HepG2 (cell line): ENCODE data around the gene TEX30. TPM values are rescaled to one million over a fixed set of nuclear protein-coding genes. Genes with fewer than 3 reads are reported as not detected.
A peak's percentile ranks its signal among the peaks of the same experiment; 100 is the strongest.

ENCODE experiments used
- BRD4 ChIP-seq: sonication (generic); formaldehyde crosslinking; IDR thresholded peaks from 2 replicates; pipeline ENCODE4 v1.4.0; 2020; ENCODE audit warnings: missing genetic modification reagents
- ELF1 ChIP-seq: sonication (generic); formaldehyde crosslinking; IDR thresholded peaks from 2 replicates; pipeline ENCODE4 v1.4.0; 2020; ENCODE audit warnings: missing genetic modification reagents
- FOXP1 ChIP-seq, 2 experiments: fragments of 450-650 bp in 1 of 2; IDR thresholded peaks; 2 replicates each; pipeline ENCODE4 v1.6.1; 2017 to 2018; ENCODE audit warnings: antibody characterized with exemption in 1 of 2
- HMG20A ChIP-seq: IDR thresholded peaks from 2 replicates; pipeline ENCODE4 v1.6.1; 2016; ENCODE audit warnings: borderline replicate concordance
- KDM2A ChIP-seq: sonication (generic); formaldehyde crosslinking; IDR thresholded peaks from 2 replicates; pipeline ENCODE4 v1.4.0; 2020; ENCODE audit warnings: low read depth, missing genetic modification reagents, borderline replicate concordance
- KIAA2018 ChIP-seq: sonication (generic); formaldehyde crosslinking; IDR thresholded peaks from 2 replicates; pipeline ENCODE4 v1.5.0; 2020; ENCODE audit warnings: mild to moderate bottlenecking, missing genetic modification reagents, borderline replicate concordance
- KLF9 ChIP-seq: IDR thresholded peaks from 2 replicates; pipeline ENCODE4 v1.6.1; 2016; ENCODE audit warnings: low read depth
- PAX8 ChIP-seq: sonication (generic); formaldehyde crosslinking; IDR thresholded peaks from 2 replicates; pipeline ENCODE4 v1.8.0; 2022; ENCODE audit warnings: mild to moderate bottlenecking, missing genetic modification reagents, borderline replicate concordance
- POLR2G ChIP-seq: fragments of 200-400 bp; formaldehyde crosslinking; IDR thresholded peaks from 2 replicates; pipeline ENCODE4 v1.6.1; 2018; ENCODE audit warnings: mild to moderate bottlenecking, low read depth, low read length, moderate library complexity
- TEAD3 ChIP-seq: optimal IDR thresholded peaks from 2 replicates; pipeline ENCODE3; 2016; ENCODE audit warnings: borderline replicate concordance
- TMF1 ChIP-seq: sonication (generic); formaldehyde crosslinking; IDR thresholded peaks from 2 replicates; pipeline ENCODE4 v1.8.1; 2022; ENCODE audit warnings: low read depth, missing genetic modification reagents
- ZMAT3 ChIP-seq: sonication (generic); formaldehyde crosslinking; conservative IDR thresholded peaks from 2 replicates; pipeline ENCODE4 v1.7.0; 2021; ENCODE audit warnings: missing genetic modification reagents
- polyA plus RNA-seq, 8 experiments: library from polyadenylated mRNA; depleted of rRNA in 3 of 8; stranded (reverse) in 7 of 8; unstranded in 1 of 8; fragments of >200 nt; fragmentation: Illumina TruSeq in 4 of 8; extraction: Trizol in 4 of 8; gene quantifications; 2 replicates each; pipeline versions ENCODE4 v1.2.1 to v1.2.3, GENCODE V29; 2011 to 2016; ENCODE audit warnings: low read depth in 4 of 8, missing spikeins in 1 of 8, mixed read lengths in 1 of 8; ENCODE audit not compliant: insufficient read depth in 1 of 8
- total RNA-seq, 5 experiments: library from RNA; depleted of rRNA; stranded (reverse); fragments of >200 nt; fragmentation: Illumina TruSeq; extraction: Trizol; gene quantifications; 2 replicates each; pipeline ENCODE4 v1.2.3, GENCODE V29; 2016; ENCODE audit warnings: low read depth in 1 of 5
- TF ChIP-seq, protein P1 (sequence below): sonication (generic); formaldehyde crosslinking; IDR thresholded peaks from one replicate; pipeline ENCODE4 v1.5.1; 2020; ENCODE audit warnings: mild to moderate bottlenecking, missing genetic modification reagents; ENCODE audit errors: not compliant biosample characterization

TEX30 gene
- total and polyA plus RNA-seq, 2 of the 13 experiments (the other 11 are each of a cell fraction or from before 2014, with no cell fraction given) = 0.60 to 1.2 TPM

DNA sequence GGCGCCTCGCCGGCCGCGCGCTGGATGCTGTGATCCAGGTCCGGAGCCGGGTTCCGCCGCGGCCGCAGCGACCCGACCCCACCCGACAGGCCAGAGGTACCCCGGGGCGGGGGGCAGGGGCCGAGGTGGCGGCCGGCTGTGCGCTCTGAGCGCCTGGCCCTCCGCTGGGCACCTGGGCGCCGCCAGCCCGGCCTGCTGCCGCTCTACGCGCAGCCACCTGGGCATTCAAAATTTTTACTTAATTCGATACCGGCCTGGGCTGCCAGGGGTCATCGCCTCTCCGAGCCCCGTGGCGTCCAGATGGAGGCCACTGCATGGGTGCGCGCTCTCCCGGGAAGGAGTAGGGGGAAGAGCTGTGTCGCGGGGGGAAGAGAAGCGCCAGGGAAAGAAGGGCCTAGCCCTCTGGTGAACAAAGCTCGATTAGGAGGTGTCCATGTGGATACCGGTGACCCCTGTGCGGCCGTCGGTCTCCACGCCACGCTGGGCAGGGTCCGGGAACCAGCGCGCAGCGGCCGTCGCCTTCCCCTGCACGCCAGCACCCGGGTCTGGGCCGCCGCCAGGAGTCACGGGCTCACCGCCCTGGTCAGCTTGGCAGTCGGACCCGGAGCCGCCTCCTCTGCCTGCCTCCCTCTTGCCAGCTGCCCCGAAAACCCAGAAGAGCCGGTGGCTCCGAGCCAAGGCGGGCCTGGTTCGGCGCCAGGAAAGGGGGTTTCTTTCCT, 26.0 kb upstream of the TEX30 start (continued):
- TF ChIP-seq HMG20A = no peak
- no peak for TF ChIP-seq TEAD3
- TF ChIP-seq KDM2A = no peak
- 0 out of 2 replicates have a peak, but pooled peaks have one; percentile 11 for TF ChIP-seq TMF1
- no peak for TF ChIP-seq KLF9
- TF ChIP-seq PAX8 (CRISPR knock-in tag) = 0 out of 2 replicates have a peak, but pooled peaks have one; percentile 32
- TF ChIP-seq BRD4 (CRISPR knock-in tag) = 0 out of 2 replicates have a peak, but pooled peaks have one; percentile 56
- 0 out of 2 replicates have a peak, but pooled peaks have one; percentile 32 for TF ChIP-seq ZMAT3
- no peak for TF ChIP-seq ELF1 (CRISPR knock-in tag)
- no peak for TF ChIP-seq KIAA2018 (CRISPR knock-in tag)
- TF ChIP-seq, protein P1, sequence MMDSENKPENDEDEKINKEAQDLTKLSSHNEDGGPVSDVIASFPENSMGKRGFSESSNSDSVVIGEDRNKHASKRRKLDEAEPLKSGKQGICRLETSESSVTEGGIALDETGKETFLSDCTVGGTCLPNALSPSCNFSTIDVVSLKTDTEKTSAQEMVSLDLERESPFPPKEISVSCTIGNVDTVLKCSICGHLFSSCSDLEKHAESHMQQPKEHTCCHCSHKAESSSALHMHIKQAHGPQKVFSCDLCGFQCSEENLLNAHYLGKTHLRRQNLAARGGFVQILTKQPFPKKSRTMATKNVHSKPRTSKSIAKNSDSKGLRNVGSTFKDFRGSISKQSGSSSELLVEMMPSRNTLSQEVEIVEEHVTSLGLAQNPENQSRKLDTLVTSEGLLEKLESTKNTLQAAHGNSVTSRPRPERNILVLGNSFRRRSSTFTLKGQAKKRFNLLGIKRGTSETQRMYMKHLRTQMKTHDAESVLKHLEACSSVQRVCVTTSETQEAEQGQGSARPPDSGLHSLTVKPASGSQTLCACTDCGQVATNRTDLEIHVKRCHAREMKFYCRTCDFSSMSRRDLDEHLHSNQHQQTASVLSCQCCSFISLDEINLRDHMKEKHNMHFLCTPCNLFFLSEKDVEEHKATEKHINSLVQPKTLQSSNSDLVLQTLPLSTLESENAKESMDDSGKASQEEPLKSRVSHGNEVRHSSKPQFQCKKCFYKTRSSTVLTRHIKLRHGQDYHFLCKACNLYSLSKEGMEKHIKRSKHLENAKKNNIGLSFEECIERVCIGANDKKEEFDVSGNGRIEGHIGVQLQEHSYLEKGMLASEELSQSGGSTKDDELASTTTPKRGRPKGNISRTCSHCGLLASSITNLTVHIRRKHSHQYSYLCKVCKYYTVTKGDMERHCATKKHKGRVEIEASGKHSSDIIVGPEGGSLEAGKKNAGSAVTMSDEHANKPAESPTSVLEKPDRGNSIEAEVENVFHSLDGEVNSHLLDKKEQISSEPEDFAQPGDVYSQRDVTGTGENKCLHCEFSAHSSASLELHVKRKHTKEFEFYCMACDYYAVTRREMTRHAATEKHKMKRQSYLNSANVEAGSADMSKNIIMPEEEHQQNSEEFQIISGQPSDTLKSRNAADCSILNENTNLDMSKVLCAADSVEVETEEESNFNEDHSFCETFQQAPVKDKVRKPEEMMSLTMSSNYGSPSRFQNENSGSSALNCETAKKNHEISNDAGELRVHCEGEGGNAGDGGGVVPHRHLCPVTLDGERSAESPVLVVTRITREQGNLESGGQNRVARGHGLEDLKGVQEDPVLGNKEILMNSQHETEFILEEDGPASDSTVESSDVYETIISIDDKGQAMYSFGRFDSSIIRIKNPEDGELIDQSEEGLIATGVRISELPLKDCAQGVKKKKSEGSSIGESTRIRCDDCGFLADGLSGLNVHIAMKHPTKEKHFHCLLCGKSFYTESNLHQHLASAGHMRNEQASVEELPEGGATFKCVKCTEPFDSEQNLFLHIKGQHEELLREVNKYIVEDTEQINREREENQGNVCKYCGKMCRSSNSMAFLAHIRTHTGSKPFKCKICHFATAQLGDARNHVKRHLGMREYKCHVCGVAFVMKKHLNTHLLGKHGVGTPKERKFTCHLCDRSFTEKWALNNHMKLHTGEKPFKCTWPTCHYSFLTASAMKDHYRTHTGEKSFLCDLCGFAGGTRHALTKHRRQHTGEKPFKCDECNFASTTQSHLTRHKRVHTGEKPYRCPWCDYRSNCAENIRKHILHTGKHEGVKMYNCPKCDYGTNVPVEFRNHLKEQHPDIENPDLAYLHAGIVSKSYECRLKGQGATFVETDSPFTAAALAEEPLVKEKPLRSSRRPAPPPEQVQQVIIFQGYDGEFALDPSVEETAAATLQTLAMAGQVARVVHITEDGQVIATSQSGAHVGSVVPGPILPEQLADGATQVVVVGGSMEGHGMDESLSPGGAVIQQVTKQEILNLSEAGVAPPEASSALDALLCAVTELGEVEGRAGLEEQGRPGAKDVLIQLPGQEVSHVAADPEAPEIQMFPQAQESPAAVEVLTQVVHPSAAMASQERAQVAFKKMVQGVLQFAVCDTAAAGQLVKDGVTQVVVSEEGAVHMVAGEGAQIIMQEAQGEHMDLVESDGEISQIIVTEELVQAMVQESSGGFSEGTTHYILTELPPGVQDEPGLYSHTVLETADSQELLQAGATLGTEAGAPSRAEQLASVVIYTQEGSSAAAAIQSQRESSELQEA (CRISPR knock-in tag) = no peak
- no peak for TF ChIP-seq FOXP1 (IDR thresholded peaks at IDR 0.05)
- TF ChIP-seq FOXP1 (CRISPR knock-in tag; IDR thresholded peaks at IDR 0.05) = no peak
- TF ChIP-seq POLR2G = no peak
